ENCODE measurements around the gene DNTTIP2.

DNTTIP2 gene

DNA sequence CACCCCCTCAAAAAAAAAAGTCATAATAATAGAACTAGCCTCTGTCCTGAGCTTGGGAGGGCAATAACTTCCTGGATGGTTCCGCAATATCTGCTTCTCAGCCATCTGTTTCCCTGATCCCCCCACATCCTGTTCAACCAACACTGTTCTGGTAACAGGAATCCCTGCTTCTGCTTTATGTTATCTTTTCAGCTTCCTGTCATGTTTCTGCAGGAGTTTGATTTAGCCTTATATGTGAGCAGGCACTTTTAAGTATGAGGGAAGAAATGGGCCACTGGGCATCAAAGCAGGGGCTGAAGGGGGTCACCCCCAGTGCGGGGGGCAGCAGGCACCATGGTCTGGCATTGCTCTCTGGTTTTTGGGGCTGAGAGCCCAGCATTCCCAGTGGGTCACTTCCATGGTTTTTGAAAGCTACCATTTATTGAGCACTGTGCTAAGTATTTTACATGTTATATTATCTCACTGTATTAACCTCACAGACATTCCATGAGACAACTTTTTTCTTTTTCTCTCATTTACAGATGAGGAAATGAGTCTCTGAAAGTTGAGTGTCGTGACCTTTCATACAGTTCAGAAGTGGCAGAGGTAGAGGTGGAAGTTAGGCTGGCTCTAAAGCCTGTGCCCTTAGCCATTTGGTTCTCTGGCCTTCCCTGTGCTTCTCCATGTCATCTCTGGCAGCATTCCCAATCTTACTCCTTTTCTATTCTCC lies 61.9 kb downstream of the DNTTIP2 start:
- Histone ChIP-seq H3K4me2 (ENCODE audit: low read depth, low read length, poor library complexity, severe bottlenecking) (no peak overlapping the region), H3F3A (ENCODE audit: insufficient read depth) (no peaks in the 10 kb centered on the region)

More for the DNA sequence above, 61.9 kb downstream of the DNTTIP2 start:
- no peaks in the 10 kb centered on the region for H3K36me3 ChIP-seq (ENCODE audit: low read length)
- TF ChIP-seq, protein P1, sequence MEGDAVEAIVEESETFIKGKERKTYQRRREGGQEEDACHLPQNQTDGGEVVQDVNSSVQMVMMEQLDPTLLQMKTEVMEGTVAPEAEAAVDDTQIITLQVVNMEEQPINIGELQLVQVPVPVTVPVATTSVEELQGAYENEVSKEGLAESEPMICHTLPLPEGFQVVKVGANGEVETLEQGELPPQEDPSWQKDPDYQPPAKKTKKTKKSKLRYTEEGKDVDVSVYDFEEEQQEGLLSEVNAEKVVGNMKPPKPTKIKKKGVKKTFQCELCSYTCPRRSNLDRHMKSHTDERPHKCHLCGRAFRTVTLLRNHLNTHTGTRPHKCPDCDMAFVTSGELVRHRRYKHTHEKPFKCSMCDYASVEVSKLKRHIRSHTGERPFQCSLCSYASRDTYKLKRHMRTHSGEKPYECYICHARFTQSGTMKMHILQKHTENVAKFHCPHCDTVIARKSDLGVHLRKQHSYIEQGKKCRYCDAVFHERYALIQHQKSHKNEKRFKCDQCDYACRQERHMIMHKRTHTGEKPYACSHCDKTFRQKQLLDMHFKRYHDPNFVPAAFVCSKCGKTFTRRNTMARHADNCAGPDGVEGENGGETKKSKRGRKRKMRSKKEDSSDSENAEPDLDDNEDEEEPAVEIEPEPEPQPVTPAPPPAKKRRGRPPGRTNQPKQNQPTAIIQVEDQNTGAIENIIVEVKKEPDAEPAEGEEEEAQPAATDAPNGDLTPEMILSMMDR (IDR thresholded peaks at IDR 0.05; ENCODE audit: insufficient read depth, low read length, poor library complexity, severe bottlenecking) = no peak
- TF ChIP-seq EZH2phosphoT487 (conservative IDR thresholded peaks at IDR 0.05; ENCODE audit: low read length) = no peak
- H3K27me3 ChIP-seq (ENCODE audit: low read length) = no peaks in the 10 kb centered on the region
- H4K20me1 ChIP-seq (ENCODE audit: low read depth, low read length) = no peaks in the 10 kb centered on the region
- H2AFZ ChIP-seq (ENCODE audit: low read depth, low read length, severe bottlenecking) = no peak overlapping the region
- no peaks in the 10 kb centered on the region for H3K9me2 ChIP-seq (replicated peaks; ENCODE audit: insufficient read depth, low read length)
- no peak overlapping the region for H3K9ac ChIP-seq (ENCODE audit: low read length)
- H3K27ac ChIP-seq (ENCODE audit: low read depth, low read length) = no peak overlapping the region
- H3K9me3 ChIP-seq (ENCODE audit: insufficient read depth, low read length) = no peaks in the 10 kb centered on the region
- H3K4me3 ChIP-seq (ENCODE audit: insufficient read depth, low read length, poor library complexity, severe bottlenecking) = no peak overlapping the region
- H3K79me2 ChIP-seq (ENCODE audit: insufficient read depth, low read length) = no peaks in the 10 kb centered on the region
